ENCODE measurements around the gene GNL1.

GRCh38 chr6:30598912-30599624 is 42.8 kb upstream of the GNL1 start:
- TF ChIP-seq EZH2 (IDR thresholded peaks at IDR 0.05; ENCODE audit: insufficient read depth, low read length) (no peak), CTCF (IDR thresholded peaks at IDR 0.05; ENCODE audit: insufficient read depth, low read depth, low read length) (no peak)

Data from astrocyte (in vitro differentiated cells and primary cell).